ENCODE data around the gene NOS3. TPM values are rescaled to one million over a fixed set of nuclear protein-coding genes. Genes with fewer than 3 reads are reported as not detected.

The NOS3 gene
- total RNA-seq, 2 experiments from 2014 or later: 5.4 to 6.2 TPM

GRCh38 chr7:150979713-150980390 lies 11.0 kb upstream of the NOS3 start:
- H3K9me3 Mint-ChIP-seq: no peaks in the 10 kb centered on the region
- no peak for TF ChIP-seq CTCF (IDR thresholded peaks at IDR 0.05)
- no peaks in the 10 kb centered on the region for H3K36me3 Mint-ChIP-seq (ENCODE audit: low read depth)
- CTCF ChIA-PET: interaction anchor here (0.8 to 2.1 kb wide), 10 partner anchors 9 to 264 kb away, joined by 3 to 12 read pairs (median 4); no protein-coding TSS in a partner anchor
- ATAC-seq (no peak), DNase-seq (no peak)
- no peak overlapping the region for H3K27ac Mint-ChIP-seq
- intact Hi-C loops (cut with micrococcal nuclease): loop anchor here (10.0 kb wide), 1 partner anchor 195 kb away; no protein-coding TSS in a partner anchor
- H3K4me3 Mint-ChIP-seq: no peak overlapping the region
- POLR2A ChIA-PET: interaction anchor here (1.1 kb wide), 2 partner anchors 15 to 32 kb away, joined by 3 to 4 read pairs; no protein-coding TSS in a partner anchor
- peaks cover 22% of the 10 kb centered on the region for H3K4me1 Mint-ChIP-seq (ENCODE audit: low read depth)
- peaks cover 60% of the 10 kb centered on the region for H3K27me3 Mint-ChIP-seq

- no peaks in the 10 kb centered on the region for H3K9me3 Mint-ChIP-seq
- H3K36me3 Mint-ChIP-seq (ENCODE audit: low read depth): no peaks in the 10 kb centered on the region
- peaks cover 17% of the 10 kb centered on the region for H3K4me1 Mint-ChIP-seq (ENCODE audit: low read depth)
- no peak for DNase-seq
- ChIA-PET CTCF (interaction anchor here (0.8 to 1.4 kb wide), 4 partner anchors 10 to 38 kb away, joined by 3 to 5 read pairs (median 4); partner anchors contain the start of gene NOS3), POLR2A (no interaction called here)
- no peak for ATAC-seq
- TF ChIP-seq CTCF (IDR thresholded peaks at IDR 0.05): no peak
- no peak overlapping the region for H3K27ac Mint-ChIP-seq
- H3K27me3 Mint-ChIP-seq: peaks cover 61% of the 10 kb centered on the region
- no peak overlapping the region for H3K4me3 Mint-ChIP-seq
- intact Hi-C loops (cut with micrococcal nuclease): loop anchor here (10.0 kb wide), 1 partner anchor 196 kb away; no protein-coding TSS in a partner anchor
These were observed 10.2 kb upstream of the NOS3 start for GRCh38 chr7:150980663-150981062.

GRCh38 chr7:150981644-150982043 lies 9.2 kb upstream of the NOS3 start:
- Mint-ChIP-seq H3K4me1 (ENCODE audit: low read depth) (peaks cover 22% of the 10 kb centered on the region), H3K27ac (no peak overlapping the region), H3K36me3 (ENCODE audit: low read depth) (no peaks in the 10 kb centered on the region), H3K9me3 (no peaks in the 10 kb centered on the region), H3K4me3 (no peak overlapping the region), H3K27me3 (peaks cover 61% of the 10 kb centered on the region)
- TF ChIP-seq CTCF (IDR thresholded peaks at IDR 0.05): no peak
- CTCF ChIA-PET: interaction anchor here (6.0 kb wide), 1 partner anchor 18 kb away, joined by 96 read pairs; no protein-coding TSS in a partner anchor
- DNase-seq: no peak
- no peak for ATAC-seq
- intact Hi-C loops (cut with micrococcal nuclease): loop anchor here (10.0 kb wide), 1 partner anchor 197 kb away; no protein-coding TSS in a partner anchor
- POLR2A ChIA-PET: interaction anchor here (0.6 kb wide), 1 partner anchor 109 kb away, joined by 3 read pairs; no protein-coding TSS in a partner anchor

DNA sequence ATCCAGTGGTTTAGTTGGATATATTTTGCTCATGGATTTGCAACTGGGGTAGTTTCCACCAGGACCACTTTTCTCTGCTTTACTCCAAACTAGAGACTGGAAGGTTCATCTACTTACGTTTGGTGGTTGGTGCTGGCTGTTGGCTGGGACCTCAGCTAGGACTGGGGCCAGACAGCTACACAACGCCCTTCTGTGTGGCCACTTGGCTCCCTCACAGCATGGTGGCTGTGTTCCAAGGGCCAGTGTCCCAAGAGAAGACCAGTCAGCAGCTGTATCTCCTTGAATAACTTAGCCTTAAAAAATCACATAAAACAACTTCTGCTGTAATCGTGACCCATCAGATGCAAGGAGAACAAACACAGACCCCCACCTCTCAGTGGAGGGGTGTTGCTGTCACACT lies 8.5 kb upstream of the NOS3 start:
- ATAC-seq: no peak
- no peak for TF ChIP-seq CTCF (IDR thresholded peaks at IDR 0.05)
- intact Hi-C loops (cut with micrococcal nuclease): loop anchor here (10.0 kb wide), 1 partner anchor 198 kb away; no protein-coding TSS in a partner anchor
- DNase-seq: no peak
- H3K4me1 Mint-ChIP-seq (ENCODE audit: low read depth): peaks cover 18% of the 10 kb centered on the region
- peaks cover 54% of the 10 kb centered on the region for H3K27me3 Mint-ChIP-seq
- H3K9me3 Mint-ChIP-seq: no peaks in the 10 kb centered on the region
- H3K27ac Mint-ChIP-seq: no peak overlapping the region
- H3K4me3 Mint-ChIP-seq: no peak overlapping the region
- ChIA-PET POLR2A (no interaction called here), CTCF (interaction anchor here (4.2 to 6.0 kb wide), 2 partner anchors 18 to 27 kb away, joined by 28 to 96 read pairs; no protein-coding TSS in a partner anchor)
- no peaks in the 10 kb centered on the region for H3K36me3 Mint-ChIP-seq (ENCODE audit: low read depth)
